HepG2 (cell line): ENCODE results near the gene SLC35D2. TPM values are rescaled to one million over a fixed set of nuclear protein-coding genes. Genes with fewer than 3 reads are reported as not detected.
A peak's percentile ranks its signal among the peaks of the same experiment; 100 is the strongest.

ENCODE experiments used
- AFF4 ChIP-seq: sonication (generic); formaldehyde crosslinking; IDR thresholded peaks from 2 replicates; pipeline ENCODE4 v1.4.0; 2020; ENCODE audit warnings: missing genetic modification reagents
- CCDC6 ChIP-seq: sonication (generic); formaldehyde crosslinking; IDR thresholded peaks from 2 replicates; pipeline ENCODE4 v1.8.1; 2022; ENCODE audit warnings: mild to moderate bottlenecking, missing genetic modification reagents, moderate library complexity
- DRAP1 ChIP-seq: IDR thresholded peaks from 2 replicates; pipeline ENCODE4 v1.6.1; 2016; ENCODE audit warnings: missing genetic modification reagents, missing compliant biosample characterization
- ELF1 ChIP-seq: sonication (generic); formaldehyde crosslinking; IDR thresholded peaks from 2 replicates; pipeline ENCODE4 v1.4.0; 2020; ENCODE audit warnings: missing genetic modification reagents
- ETS1 ChIP-seq: sonication (generic); formaldehyde crosslinking; IDR thresholded peaks from 2 replicates; pipeline ENCODE4 v1.4.0; 2020; ENCODE audit warnings: missing genetic modification reagents
- GZF1 ChIP-seq: sonication (generic); formaldehyde crosslinking; IDR thresholded peaks from 2 replicates; pipeline ENCODE4 v1.5.1; 2020; ENCODE audit warnings: mild to moderate bottlenecking, missing genetic modification reagents
- KLF9 ChIP-seq: IDR thresholded peaks from 2 replicates; pipeline ENCODE4 v1.6.1; 2016; ENCODE audit warnings: low read depth
- MAFK ChIP-seq, 2 experiments: IDR thresholded peaks in 1 of 2; conservative IDR thresholded peaks in 1 of 2; 2 replicates each; pipeline ENCODE4 v1.6.1; 2011; ENCODE audit warnings: improper control_type of control experiment in 2 of 2, low read length in 2 of 2
- RBM22 ChIP-seq: fragments of 200-400 bp; formaldehyde crosslinking; optimal IDR thresholded peaks from 2 replicates; pipeline ENCODE3; 2017; ENCODE audit warnings: mild to moderate bottlenecking, low read length, moderate library complexity
- RBM39 ChIP-seq: fragments of 200-400 bp; formaldehyde crosslinking; IDR thresholded peaks from one replicate; pipeline ENCODE4 v1.6.1; 2018; ENCODE audit warnings: antibody characterized with exemption, mild to moderate bottlenecking, low read depth, low read length; ENCODE audit not compliant: poor library complexity, severe bottlenecking
- SAFB2 ChIP-seq: sonication (generic); formaldehyde crosslinking; IDR thresholded peaks from 2 replicates; pipeline ENCODE4 v1.5.1; 2020; ENCODE audit warnings: missing genetic modification reagents, low read depth, mild to moderate bottlenecking, borderline replicate concordance
- SIX4 ChIP-seq: sonication (generic); formaldehyde crosslinking; IDR thresholded peaks from 2 replicates; pipeline ENCODE4 v1.4.0; 2020; ENCODE audit warnings: missing genetic modification reagents
- SP2 ChIP-seq: sonication (generic); formaldehyde crosslinking; IDR thresholded peaks from 2 replicates; pipeline ENCODE4 v1.5.1; 2020; ENCODE audit warnings: mild to moderate bottlenecking, missing genetic modification reagents
- ZBTB3 ChIP-seq: sonication (generic); formaldehyde crosslinking; IDR thresholded peaks from 2 replicates; pipeline ENCODE4 v1.4.0; 2020; ENCODE audit warnings: low read depth, mild to moderate bottlenecking, moderate library complexity, missing genetic modification reagents, borderline replicate concordance
- ZNF235 ChIP-seq: sonication (generic); formaldehyde crosslinking; IDR thresholded peaks from 2 replicates; pipeline ENCODE4 v1.8.1; 2023; ENCODE audit warnings: mild to moderate bottlenecking, missing genetic modification reagents, borderline replicate concordance
- ZNF451 ChIP-seq: sonication (generic); formaldehyde crosslinking; IDR thresholded peaks from 2 replicates; pipeline ENCODE4 v1.5.0; 2020; ENCODE audit warnings: mild to moderate bottlenecking, missing genetic modification reagents
- ZNF558 ChIP-seq: sonication (generic); formaldehyde crosslinking; IDR thresholded peaks from 2 replicates; pipeline ENCODE4 v1.9.0; 2022; ENCODE audit warnings: mild to moderate bottlenecking, missing genetic modification reagents, borderline replicate concordance
- ZNF615 ChIP-seq: sonication (generic); formaldehyde crosslinking; IDR thresholded peaks from 2 replicates; pipeline ENCODE4 v1.5.0; 2020; ENCODE audit warnings: mild to moderate bottlenecking, missing genetic modification reagents, borderline replicate concordance
- ZSCAN21 ChIP-seq: sonication (generic); formaldehyde crosslinking; IDR thresholded peaks from 2 replicates; pipeline ENCODE4 v1.8.0; 2022; ENCODE audit warnings: mild to moderate bottlenecking, missing genetic modification reagents, moderate library complexity, borderline replicate concordance
- polyA plus RNA-seq, 8 experiments: library from polyadenylated mRNA; depleted of rRNA in 3 of 8; stranded (reverse) in 7 of 8; unstranded in 1 of 8; fragments of >200 nt; fragmentation: Illumina TruSeq in 4 of 8; extraction: Trizol in 4 of 8; gene quantifications; 2 replicates each; pipeline versions ENCODE4 v1.2.1 to v1.2.3, GENCODE V29; 2011 to 2016; ENCODE audit warnings: low read depth in 4 of 8, missing spikeins in 1 of 8, mixed read lengths in 1 of 8; ENCODE audit not compliant: insufficient read depth in 1 of 8
- total RNA-seq, 5 experiments: library from RNA; depleted of rRNA; stranded (reverse); fragments of >200 nt; fragmentation: Illumina TruSeq; extraction: Trizol; gene quantifications; 2 replicates each; pipeline ENCODE4 v1.2.3, GENCODE V29; 2016; ENCODE audit warnings: low read depth in 1 of 5
- TF ChIP-seq, protein P1 (sequence below): sonication (generic); formaldehyde crosslinking; IDR thresholded peaks from 2 replicates; pipeline ENCODE4 v1.5.0; 2020; ENCODE audit warnings: mild to moderate bottlenecking, missing genetic modification reagents
- TF ChIP-seq, protein P2 (sequence below): sonication (generic); formaldehyde crosslinking; IDR thresholded peaks from 2 replicates; pipeline ENCODE4 v1.8.0; 2022; ENCODE audit warnings: missing genetic modification reagents, mild to moderate bottlenecking, inconsistent platforms, borderline replicate concordance

The SLC35D2 gene
- total and polyA plus RNA-seq, 2 of the 13 experiments (the other 11 are each of a cell fraction or from before 2014, with no cell fraction given) = 96.2 to 103 TPM

DNA sequence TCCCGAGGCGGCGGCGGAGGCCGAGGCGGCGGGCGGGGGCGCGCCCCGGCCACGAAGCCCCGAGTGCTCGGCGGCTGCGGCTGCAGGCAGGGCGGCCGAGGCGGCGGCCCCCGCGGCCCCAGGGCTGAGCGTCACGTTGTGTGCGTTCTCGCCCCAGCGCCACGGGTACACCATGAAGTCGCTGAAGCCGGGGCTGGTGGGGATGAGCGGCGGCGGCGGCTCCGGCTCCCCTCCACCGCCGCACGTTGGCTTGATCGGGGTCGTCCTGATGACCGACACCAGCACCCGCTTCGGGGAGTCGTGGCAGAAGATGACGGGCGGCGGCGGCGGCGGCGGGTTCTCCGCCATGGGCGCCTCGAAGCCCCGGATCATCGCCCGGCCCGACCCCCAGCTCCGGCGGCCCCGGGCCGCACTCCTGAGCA is 34.2 kb upstream of the SLC35D2 start (continued):
- TF ChIP-seq SAFB2 (CRISPR knock-in tag) (no peak), MAFK (conservative IDR thresholded peaks at IDR 0.05 in 1 of 2, IDR thresholded peaks at IDR 0.05 in 1 of 2; ENCODE audit: low read length in 2 of 2) (no peak), ETS1 (0 out of 2 replicates have a peak, but pooled peaks have one; percentile 69), GZF1 (CRISPR knock-in tag) (no peak), DRAP1 (CRISPR knock-in tag) (no peak), ZNF451 (CRISPR knock-in tag) (0 out of 2 replicates have a peak, but pooled peaks have one; percentile 2), CCDC6 (CRISPR knock-in tag) (no peak), ZSCAN21 (peak; percentile 6; the same call in 1 of the 2 replicates), RBM22 (no peak), ZBTB3 (CRISPR knock-in tag) (no peak; the same call in 1 of the 2 replicates), RBM39 (no peak), KLF9 (CRISPR knock-in tag) (peak; percentile 4; the same call in 1 of the 2 replicates), SIX4 (CRISPR knock-in tag) (no peak), ZNF615 (CRISPR knock-in tag) (no peak), ELF1 (CRISPR knock-in tag) (no peak), ZNF235 (CRISPR knock-in tag) (peak; percentile 18; the same call in 1 of the 2 replicates), SP2 (CRISPR knock-in tag) (no peak), AFF4 (CRISPR knock-in tag) (no peak), ZNF558 (CRISPR knock-in tag) (0 out of 2 replicates have a peak, but pooled peaks have one; percentile 9)
- TF ChIP-seq, protein P1, sequence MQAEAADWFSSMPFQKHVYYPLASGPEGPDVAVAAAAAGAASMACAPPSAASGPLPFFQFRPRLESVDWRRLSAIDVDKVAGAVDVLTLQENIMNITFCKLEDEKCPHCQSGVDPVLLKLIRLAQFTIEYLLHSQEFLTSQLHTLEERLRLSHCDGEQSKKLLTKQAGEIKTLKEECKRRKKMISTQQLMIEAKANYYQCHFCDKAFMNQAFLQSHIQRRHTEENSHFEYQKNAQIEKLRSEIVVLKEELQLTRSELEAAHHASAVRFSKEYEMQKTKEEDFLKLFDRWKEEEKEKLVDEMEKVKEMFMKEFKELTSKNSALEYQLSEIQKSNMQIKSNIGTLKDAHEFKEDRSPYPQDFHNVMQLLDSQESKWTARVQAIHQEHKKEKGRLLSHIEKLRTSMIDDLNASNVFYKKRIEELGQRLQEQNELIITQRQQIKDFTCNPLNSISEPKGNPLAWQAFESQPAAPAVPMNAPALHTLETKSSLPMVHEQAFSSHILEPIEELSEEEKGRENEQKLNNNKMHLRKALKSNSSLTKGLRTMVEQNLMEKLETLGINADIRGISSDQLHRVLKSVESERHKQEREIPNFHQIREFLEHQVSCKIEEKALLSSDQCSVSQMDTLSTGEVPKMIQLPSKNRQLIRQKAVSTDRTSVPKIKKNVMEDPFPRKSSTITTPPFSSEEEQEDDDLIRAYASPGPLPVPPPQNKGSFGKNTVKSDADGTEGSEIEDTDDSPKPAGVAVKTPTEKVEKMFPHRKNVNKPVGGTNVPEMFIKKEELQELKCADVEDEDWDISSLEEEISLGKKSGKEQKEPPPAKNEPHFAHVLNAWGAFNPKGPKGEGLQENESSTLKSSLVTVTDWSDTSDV (CRISPR knock-in tag) = no peak
- TF ChIP-seq, protein P2, sequence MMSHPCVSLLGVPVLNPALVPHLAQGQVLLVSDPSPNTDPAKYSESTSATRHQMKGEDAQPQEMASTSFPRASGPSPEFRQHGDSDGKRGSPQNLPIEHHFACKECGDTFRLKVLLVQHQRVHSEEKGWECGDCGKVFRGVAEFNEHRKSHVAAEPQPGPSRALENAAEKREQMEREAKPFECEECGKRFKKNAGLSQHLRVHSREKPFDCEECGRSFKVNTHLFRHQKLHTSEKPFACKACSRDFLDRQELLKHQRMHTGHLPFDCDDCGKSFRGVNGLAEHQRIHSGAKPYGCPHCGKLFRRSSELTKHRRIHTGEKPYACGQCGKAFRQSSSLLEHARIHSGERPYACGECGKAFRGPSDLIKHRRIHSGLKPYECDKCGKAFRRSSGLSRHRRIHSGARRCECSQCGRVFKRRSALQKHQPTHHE (CRISPR knock-in tag) = no peak
